Mesodermal cell (in vitro differentiated cells): Measurements from ENCODE around the gene RBP5.

ENCODE experiments used
- H3K27ac ChIP-seq: 2 replicates; pipeline ENCODE4 v1.7.0; 2013; ENCODE audit warnings: mild to moderate bottlenecking, low read depth, low read length, moderate library complexity; ENCODE audit not compliant: severe bottlenecking
- H3K36me3 ChIP-seq: 2 replicates; pipeline ENCODE4 v1.7.1; 2013; ENCODE audit warnings: mild to moderate bottlenecking, low read length, moderate library complexity; ENCODE audit not compliant: control insufficient read depth, insufficient read depth
- H3K4me1 ChIP-seq: one replicate; pipeline ENCODE4 v1.7.1; 2013; ENCODE audit warnings: mild to moderate bottlenecking, low read length; ENCODE audit not compliant: insufficient read depth, control insufficient read depth, poor library complexity, severe bottlenecking
- H3K4me3 ChIP-seq: 2 replicates; pipeline ENCODE4 v1.7.0; 2013; ENCODE audit warnings: low read length, control low read depth, mild to moderate bottlenecking; ENCODE audit not compliant: insufficient read depth, poor library complexity, severe bottlenecking; ENCODE audit errors: extremely low read depth
- H3K9me3 ChIP-seq: 2 replicates; pipeline ENCODE4 v1.7.1; 2013; ENCODE audit warnings: mild to moderate bottlenecking, low read length, moderate library complexity; ENCODE audit not compliant: control insufficient read depth
- WGBS, 2 experiments: methylation state at CpG; one replicate each; pipeline ENCODE4 v1.1.5; 2013; ENCODE audit warnings: missing lambda C conversion rate in 2 of 2; ENCODE audit not compliant: insufficient coverage in 2 of 2; 5-methylcytosine and 5-hydroxymethylcytosine counted together

RBP5 gene

GRCh38 chr12:7122811-7123769, 5.6 kb downstream of the RBP5 start:
- no peaks in the 10 kb centered on the region for H3K36me3 ChIP-seq
- H3K4me1 ChIP-seq, result no peaks in the 10 kb centered on the region
- H3K9me3 ChIP-seq, result no peaks in the 10 kb centered on the region
- H3K27ac ChIP-seq, result no peak overlapping the region
- WGBS, 2 experiments, result 90 to 92% methylated on average over 4 to 5 of the region's 7 CpGs
- H3K4me3 ChIP-seq, result no peak overlapping the region

- Histone ChIP-seq H3K9me3 (no peaks in the 10 kb centered on the region), H3K27ac (no peak overlapping the region), H3K4me3 (no peak overlapping the region), H3K36me3 (no peaks in the 10 kb centered on the region), H3K4me1 (peaks cover 2% of the 10 kb centered on the region)
- 82 to 90% methylated on average over 1 to 5 of the region's 5 CpGs for WGBS, 2 experiments
Measured at GRCh38 chr12:7121324-7121723, 7.4 kb downstream of the RBP5 start.

- no peaks in the 10 kb centered on the region for H3K36me3 ChIP-seq
- WGBS, 2 experiments, result 81 to 92% methylated on average over 4 to 5 of the region's 5 CpGs
- no peak overlapping the region for H3K4me3 ChIP-seq
- H3K9me3 ChIP-seq, result no peaks in the 10 kb centered on the region
- peaks cover 2% of the 10 kb centered on the region for H3K4me1 ChIP-seq
- no peak overlapping the region for H3K27ac ChIP-seq
Measured at GRCh38 chr12:7120166-7120565, 8.5 kb downstream of the RBP5 start.

- H3K9me3 ChIP-seq, result no peaks in the 10 kb centered on the region
- no peaks in the 10 kb centered on the region for H3K36me3 ChIP-seq
- H3K27ac ChIP-seq, result no peak overlapping the region
- 63% methylated on average over 1 of the region's 3 CpGs; no CpG with 5 or more reads in 1 of the 2 experiments for WGBS, 2 experiments
- no peak overlapping the region for H3K4me3 ChIP-seq
- H3K4me1 ChIP-seq, result peaks cover 2% of the 10 kb centered on the region
Measured at GRCh38 chr12:7118881-7119280, 9.8 kb downstream of the RBP5 start.

GRCh38 chr12:7117670-7118069, 11.0 kb downstream of the RBP5 start:
- Histone ChIP-seq H3K4me3 (no peak overlapping the region), H3K9me3 (no peaks in the 10 kb centered on the region), H3K27ac (no peak overlapping the region), H3K36me3 (no peaks in the 10 kb centered on the region), H3K4me1 (peaks cover 2% of the 10 kb centered on the region)
- 82 to 100% methylated on average over 1 to 3 of the region's 3 CpGs for WGBS, 2 experiments

GRCh38 chr12:7116916-7117315, 11.8 kb downstream of the RBP5 start:
- peaks cover 2% of the 10 kb centered on the region for H3K4me1 ChIP-seq
- no peaks in the 10 kb centered on the region for H3K36me3 ChIP-seq
- no peaks in the 10 kb centered on the region for H3K9me3 ChIP-seq
- WGBS, 2 experiments, result 76 to 84% methylated on average over 8 to 9 of the region's 9 CpGs
- no peak overlapping the region for H3K27ac ChIP-seq
- no peak overlapping the region for H3K4me3 ChIP-seq

GRCh38 chr12:7116196-7116595, 12.5 kb downstream of the RBP5 start:
- H3K9me3 ChIP-seq, result no peaks in the 10 kb centered on the region
- H3K4me3 ChIP-seq, result no peak overlapping the region
- H3K27ac ChIP-seq, result no peak overlapping the region
- peaks cover 2% of the 10 kb centered on the region for H3K4me1 ChIP-seq
- H3K36me3 ChIP-seq, result no peaks in the 10 kb centered on the region
- 77 to 87% methylated on average over 2 to 3 of the region's 3 CpGs for WGBS, 2 experiments

GRCh38 chr12:7114851-7115250, 13.8 kb downstream of the RBP5 start:
- Histone ChIP-seq H3K36me3 (no peaks in the 10 kb centered on the region), H3K4me1 (peaks cover 2% of the 10 kb centered on the region), H3K9me3 (no peaks in the 10 kb centered on the region), H3K27ac (no peak overlapping the region), H3K4me3 (no peak overlapping the region)
- WGBS, 2 experiments, result 94 to 100% methylated on average over 4 to 6 of the region's 6 CpGs

- WGBS, 2 experiments, result 94 to 96% methylated on average over 11 of the region's 11 CpGs
Measured at GRCh38 chr12:7114008-7114407, 14.7 kb downstream of the RBP5 start.

GRCh38 chr12:7113389-7113871, 15.3 kb downstream of the RBP5 start:
- Histone ChIP-seq H3K4me3 (no peak overlapping the region), H3K27ac (no peak overlapping the region), H3K4me1 (peaks cover 5% of the 10 kb centered on the region), H3K9me3 (no peaks in the 10 kb centered on the region), H3K36me3 (no peaks in the 10 kb centered on the region)
- WGBS, 2 experiments, result 24 to 30% methylated on average over 2 to 3 of the region's 5 CpGs

More at GRCh38 chr12:7114008-7114407, 14.7 kb downstream of the RBP5 start:
- Histone ChIP-seq H3K36me3 (no peaks in the 10 kb centered on the region), H3K4me1 (peaks cover 2% of the 10 kb centered on the region), H3K4me3 (no peak overlapping the region), H3K9me3 (no peaks in the 10 kb centered on the region), H3K27ac (no peak overlapping the region)

GRCh38 chr12:7112041-7112440, 16.6 kb downstream of the RBP5 start:
- 90% methylated on average over 3 of the region's 4 CpGs; no CpG with 5 or more reads in 1 of the 2 experiments for WGBS, 2 experiments

More at GRCh38 chr12:7112041-7112440, 16.6 kb downstream of the RBP5 start:
- H3K27ac ChIP-seq, result no peak overlapping the region
- H3K36me3 ChIP-seq, result no peaks in the 10 kb centered on the region
- H3K4me3 ChIP-seq, result no peak overlapping the region
- peaks cover 6% of the 10 kb centered on the region for H3K4me1 ChIP-seq
- H3K9me3 ChIP-seq, result no peaks in the 10 kb centered on the region
